Fibroblast of mammary gland (primary cell): ENCODE data around the gene CD69.

Experiments used
- DNase-seq: peaks from one replicate; pipeline ENCODE4 v3.0.0-alpha.2; 2010; ENCODE audit warnings: low read depth
- H3K4me3 ChIP-seq: 2 replicates; pipeline ENCODE4 v1.5.1; 2011; ENCODE audit warnings: low read depth, mild to moderate bottlenecking, low read length, moderate library complexity; ENCODE audit not compliant: control insufficient read depth
- CTCF ChIP-seq: conservative IDR thresholded peaks from 2 replicates; pipeline ENCODE4 v1.5.1; 2011; ENCODE audit warnings: low read depth, low read length, inconsistent platforms; ENCODE audit not compliant: control insufficient read depth, insufficient read depth

The CD69 gene

GRCh38 chr12:9736936-9737705 is 23.6 kb downstream of the CD69 start:
- no peak for DNase-seq
- no peak for TF ChIP-seq CTCF
- no peak overlapping the region for H3K4me3 ChIP-seq

- H3K4me3 ChIP-seq: no peak overlapping the region
- DNase-seq: no peak
- no peak for TF ChIP-seq CTCF
Measured at GRCh38 chr12:9735601-9736000, 25.1 kb downstream of the CD69 start.

- TF ChIP-seq CTCF: no peak
- no peak within 1 kb of the TSS for H3K4me3 ChIP-seq
- no peak for DNase-seq
Measured at GRCh38 chr12:9732921-9733461, 27.7 kb downstream of the CD69 start, which contains the start of gene CLECL1. CLECL1 (minus strand) TSS chr12:9733097.

GRCh38 chr12:9731797-9732196 is 28.9 kb downstream of the CD69 start:
- H3K4me3 ChIP-seq: no peak overlapping the region
- no peak for TF ChIP-seq CTCF
- DNase-seq: no peak

- TF ChIP-seq CTCF: no peak
- no peak for DNase-seq
- H3K4me3 ChIP-seq: no peak overlapping the region
Measured at GRCh38 chr12:9731393-9731792, 29.3 kb downstream of the CD69 start.

GRCh38 chr12:9730591-9730990 is 30.1 kb downstream of the CD69 start:
- TF ChIP-seq CTCF: no peak
- DNase-seq: no peak
- no peak overlapping the region for H3K4me3 ChIP-seq
